Parathyroid adenoma (tissue), 2 donors: ENCODE results near the gene CAPN14.

ENCODE experiments used
- H2AFZ ChIP-seq: fragments of 300-600 bp; sonication (generic); one replicate; pipeline ENCODE4 v1.7.0; 2017; ENCODE audit warnings: antibody characterized with exemption, mild to moderate bottlenecking
- H3K27ac ChIP-seq: fragments of 300-600 bp; sonication (generic); one replicate; pipeline ENCODE4 v1.7.0; 2017
- H3K27me3 ChIP-seq: fragments of 300-600 bp; sonication (generic); one replicate; pipeline ENCODE4 v1.7.0; 2017; ENCODE audit warnings: low read length; ENCODE audit not compliant: control insufficient read depth, insufficient read depth
- H3K36me3 ChIP-seq: fragments of 300-600 bp; sonication (generic); one replicate; pipeline ENCODE4 v1.7.0; 2017; ENCODE audit warnings: low read length; ENCODE audit not compliant: control insufficient read depth, insufficient read depth
- H3K4me1 ChIP-seq: fragments of 300-600 bp; sonication (generic); one replicate; pipeline ENCODE4 v1.7.0; 2017; ENCODE audit warnings: control low read depth
- H3K4me2 ChIP-seq: fragments of 300-600 bp; sonication (generic); one replicate; pipeline ENCODE4 v1.7.0; 2017; ENCODE audit warnings: low read length
- H3K4me3 ChIP-seq: fragments of 300-600 bp; sonication (generic); one replicate; pipeline ENCODE4 v1.7.0; 2017; ENCODE audit warnings: low read depth, low read length
- H3K79me2 ChIP-seq: fragments of 300-600 bp; sonication (generic); one replicate; pipeline ENCODE4 v1.7.0; 2017; ENCODE audit warnings: control low read depth
- H3K9ac ChIP-seq: fragments of 300-600 bp; sonication (generic); one replicate; pipeline ENCODE4 v1.7.0; 2017; ENCODE audit warnings: mild to moderate bottlenecking
- H3K9me3 ChIP-seq: fragments of 300-600 bp; sonication (generic); one replicate; pipeline ENCODE4 v1.7.0; 2017; ENCODE audit warnings: low read length; ENCODE audit not compliant: control insufficient read depth
- TF ChIP-seq, protein P1 (sequence below): fragments of 300-600 bp; sonication (generic); IDR thresholded peaks from one replicate; pipeline ENCODE4 v1.7.0; 2017; ENCODE audit warnings: antibody characterized with exemption, mild to moderate bottlenecking
- donor health status: primary hyperparathyroidism.

The CAPN14 gene

DNA sequence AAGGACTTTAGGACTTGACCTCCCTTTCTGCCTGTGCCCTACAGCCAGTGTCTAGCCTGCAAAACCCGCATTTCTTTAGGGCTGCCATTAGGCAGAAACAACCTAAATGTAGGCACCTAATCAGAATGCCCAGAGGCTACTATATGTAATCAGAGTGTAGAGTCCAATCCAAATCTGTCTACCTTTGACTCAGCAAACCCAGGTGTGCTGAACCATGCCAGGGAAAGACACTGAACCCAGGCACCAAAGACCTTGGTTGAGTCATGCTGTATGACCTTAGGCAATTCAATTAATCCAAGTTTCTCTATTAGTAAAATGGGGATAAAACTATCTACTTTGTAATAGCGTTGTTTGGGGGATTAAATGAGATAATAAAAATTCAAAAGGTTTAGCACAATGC lies 20.7 kb downstream of the CAPN14 start:
- no peaks in the 10 kb centered on the region for H3K27me3 ChIP-seq
- H3K36me3 ChIP-seq, result no peaks in the 10 kb centered on the region
- H3K4me3 ChIP-seq, result no peak overlapping the region
- no peak overlapping the region for H3K9ac ChIP-seq
- H3K4me1 ChIP-seq, result no peaks in the 10 kb centered on the region
- no peak overlapping the region for H3K27ac ChIP-seq
- TF ChIP-seq, protein P1, sequence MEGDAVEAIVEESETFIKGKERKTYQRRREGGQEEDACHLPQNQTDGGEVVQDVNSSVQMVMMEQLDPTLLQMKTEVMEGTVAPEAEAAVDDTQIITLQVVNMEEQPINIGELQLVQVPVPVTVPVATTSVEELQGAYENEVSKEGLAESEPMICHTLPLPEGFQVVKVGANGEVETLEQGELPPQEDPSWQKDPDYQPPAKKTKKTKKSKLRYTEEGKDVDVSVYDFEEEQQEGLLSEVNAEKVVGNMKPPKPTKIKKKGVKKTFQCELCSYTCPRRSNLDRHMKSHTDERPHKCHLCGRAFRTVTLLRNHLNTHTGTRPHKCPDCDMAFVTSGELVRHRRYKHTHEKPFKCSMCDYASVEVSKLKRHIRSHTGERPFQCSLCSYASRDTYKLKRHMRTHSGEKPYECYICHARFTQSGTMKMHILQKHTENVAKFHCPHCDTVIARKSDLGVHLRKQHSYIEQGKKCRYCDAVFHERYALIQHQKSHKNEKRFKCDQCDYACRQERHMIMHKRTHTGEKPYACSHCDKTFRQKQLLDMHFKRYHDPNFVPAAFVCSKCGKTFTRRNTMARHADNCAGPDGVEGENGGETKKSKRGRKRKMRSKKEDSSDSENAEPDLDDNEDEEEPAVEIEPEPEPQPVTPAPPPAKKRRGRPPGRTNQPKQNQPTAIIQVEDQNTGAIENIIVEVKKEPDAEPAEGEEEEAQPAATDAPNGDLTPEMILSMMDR, result no peak
- no peaks in the 10 kb centered on the region for H3K9me3 ChIP-seq
- no peak overlapping the region for H3K4me2 ChIP-seq
- H3K79me2 ChIP-seq, result no peaks in the 10 kb centered on the region
- no peak overlapping the region for H2AFZ ChIP-seq

GRCh38 chr2:31193806-31194205 lies 23.5 kb downstream of the CAPN14 start:
- TF ChIP-seq, protein P1, result no peak
- H3K36me3 ChIP-seq, result no peaks in the 10 kb centered on the region
- no peaks in the 10 kb centered on the region for H3K27me3 ChIP-seq
- no peaks in the 10 kb centered on the region for H3K4me1 ChIP-seq
- no peak overlapping the region for H3K9ac ChIP-seq
- H3K4me2 ChIP-seq, result no peak overlapping the region
- H3K79me2 ChIP-seq, result no peaks in the 10 kb centered on the region
- no peak overlapping the region for H2AFZ ChIP-seq
- H3K4me3 ChIP-seq, result no peak overlapping the region
- H3K9me3 ChIP-seq, result no peaks in the 10 kb centered on the region
- H3K27ac ChIP-seq, result no peak overlapping the region

GRCh38 chr2:31192851-31193392 lies 24.4 kb downstream of the CAPN14 start:
- TF ChIP-seq, protein P1, result no peak
- Histone ChIP-seq H3K9ac (no peak overlapping the region), H3K4me1 (no peaks in the 10 kb centered on the region), H3K4me3 (no peak overlapping the region), H3K36me3 (no peaks in the 10 kb centered on the region), H2AFZ (no peak overlapping the region), H3K27me3 (no peaks in the 10 kb centered on the region), H3K4me2 (no peak overlapping the region), H3K79me2 (no peaks in the 10 kb centered on the region), H3K9me3 (no peaks in the 10 kb centered on the region), H3K27ac (no peak overlapping the region)

DNA sequence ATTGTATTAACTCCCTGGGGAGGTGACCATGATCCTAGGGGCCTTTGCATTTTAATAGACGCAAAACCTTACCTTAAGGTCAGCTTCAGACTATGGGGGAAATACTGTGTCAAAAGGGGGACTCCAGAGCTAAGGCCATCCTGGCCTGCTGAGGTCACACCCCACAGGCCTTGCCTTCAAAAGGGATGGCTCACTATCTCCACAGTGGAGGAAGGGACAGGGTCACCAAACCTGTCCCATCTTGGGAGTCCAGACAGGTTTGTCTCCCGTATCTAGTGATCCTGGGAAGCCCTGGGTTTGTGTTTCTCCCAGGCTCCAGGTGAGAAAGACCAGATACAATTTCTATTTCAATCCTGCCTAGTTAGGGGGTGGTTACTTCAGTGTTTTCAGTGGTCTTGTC lies 24.9 kb downstream of the CAPN14 start:
- TF ChIP-seq, protein P1, result no peak
- H3K9ac ChIP-seq, result no peak overlapping the region
- H3K4me1 ChIP-seq, result no peaks in the 10 kb centered on the region
- no peak overlapping the region for H3K4me3 ChIP-seq
- no peaks in the 10 kb centered on the region for H3K36me3 ChIP-seq
- no peak overlapping the region for H3K4me2 ChIP-seq
- no peaks in the 10 kb centered on the region for H3K27me3 ChIP-seq
- H3K9me3 ChIP-seq, result no peaks in the 10 kb centered on the region
- H3K79me2 ChIP-seq, result no peaks in the 10 kb centered on the region
- H2AFZ ChIP-seq, result no peak overlapping the region
- H3K27ac ChIP-seq, result no peak overlapping the region

DNA sequence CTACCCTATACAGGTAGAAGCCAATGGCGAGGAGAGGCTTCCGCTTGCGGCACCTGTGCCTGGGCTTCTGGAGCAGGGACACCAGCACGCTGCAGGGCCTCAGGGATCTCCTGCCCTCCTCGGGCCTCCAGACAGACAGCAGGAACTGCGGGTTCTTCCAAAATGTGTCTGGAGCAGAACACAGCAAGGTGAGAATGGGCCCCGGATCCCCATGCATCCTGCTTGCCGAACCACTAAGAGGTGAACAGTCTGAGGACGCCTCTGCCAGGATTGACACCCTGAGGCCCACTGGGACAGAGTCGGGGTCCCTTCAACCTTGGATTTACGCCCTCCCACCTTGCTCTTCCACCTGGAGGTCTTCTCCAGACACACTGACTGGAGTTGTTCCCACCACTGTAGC lies 25.4 kb downstream of the CAPN14 start:
- H3K4me3 ChIP-seq, result no peak overlapping the region
- H3K9me3 ChIP-seq, result no peaks in the 10 kb centered on the region
- H2AFZ ChIP-seq, result no peak overlapping the region
- no peaks in the 10 kb centered on the region for H3K4me1 ChIP-seq
- no peaks in the 10 kb centered on the region for H3K27me3 ChIP-seq
- TF ChIP-seq, protein P1, result no peak
- no peak overlapping the region for H3K27ac ChIP-seq
- H3K36me3 ChIP-seq, result no peaks in the 10 kb centered on the region
- H3K9ac ChIP-seq, result no peak overlapping the region
- no peak overlapping the region for H3K4me2 ChIP-seq
- no peaks in the 10 kb centered on the region for H3K79me2 ChIP-seq
